Muscle layer of duodenum (tissue), 2 donors: Measurements from ENCODE around the gene SHROOM3.
A peak's percentile ranks its signal among the peaks of the same experiment; 100 is the strongest.

Source experiments
- H3K27ac ChIP-seq: one replicate; pipeline ENCODE4 v1.7.0; 2013; ENCODE audit warnings: mild to moderate bottlenecking, low read length
- H3K27me3 ChIP-seq: one replicate; pipeline ENCODE4 v1.7.0; 2013; ENCODE audit warnings: low read depth, mild to moderate bottlenecking, control low read depth, low read length
- H3K36me3 ChIP-seq, 2 donors: one replicate each; pipeline ENCODE4 v1.7.0; 2013; ENCODE audit warnings: low read length in 2 of 2, control low read depth in 1 of 2, mild to moderate bottlenecking in 1 of 2; ENCODE audit not compliant: insufficient read depth in 2 of 2, control insufficient read depth in 1 of 2
- H3K4me1 ChIP-seq, 2 donors: one replicate each; pipeline ENCODE4 v1.7.0; 2013; ENCODE audit warnings: low read length in 2 of 2, mild to moderate bottlenecking in 2 of 2, control low read depth in 1 of 2, moderate library complexity in 1 of 2; ENCODE audit not compliant: insufficient read depth in 2 of 2, control insufficient read depth in 1 of 2
- H3K4me3 ChIP-seq, 2 donors: one replicate each; pipeline ENCODE4 v1.7.0; 2013; ENCODE audit warnings: low read length in 2 of 2, low read depth in 1 of 2, mild to moderate bottlenecking in 1 of 2
- H3K9me3 ChIP-seq, 2 donors: one replicate each; pipeline ENCODE4 v1.7.0; 2013; ENCODE audit warnings: low read length in 2 of 2, control low read depth in 1 of 2, mild to moderate bottlenecking in 1 of 2; ENCODE audit not compliant: control insufficient read depth in 1 of 2
- donor health status: healthy.

The SHROOM3 gene

GRCh38 chr4:76802236-76803021 is 367.4 kb downstream of the SHROOM3 start:
- peak overlapping the region in 1 of 2 donors; percentile 21 for H3K4me3 ChIP-seq
- H3K9me3 ChIP-seq = peaks cover 0 to 2% of the 10 kb centered on the region in 2 donors
- no peaks in the 10 kb centered on the region for H3K27me3 ChIP-seq
- H3K36me3 ChIP-seq = no peaks in the 10 kb centered on the region
- H3K27ac ChIP-seq = peak overlapping the region; percentile 30
- H3K4me1 ChIP-seq = peaks cover 4 to 11% of the 10 kb centered on the region in 2 donors

GRCh38 chr4:76803522-76803921 is 368.5 kb downstream of the SHROOM3 start:
- Histone ChIP-seq H3K9me3 (peaks cover 0 to 3% of the 10 kb centered on the region in 2 donors), H3K36me3 (no peaks in the 10 kb centered on the region), H3K4me1 (peaks cover 4 to 11% of the 10 kb centered on the region in 2 donors), H3K27me3 (no peaks in the 10 kb centered on the region), H3K4me3 (no peak overlapping the region), H3K27ac (no peak overlapping the region)

DNA sequence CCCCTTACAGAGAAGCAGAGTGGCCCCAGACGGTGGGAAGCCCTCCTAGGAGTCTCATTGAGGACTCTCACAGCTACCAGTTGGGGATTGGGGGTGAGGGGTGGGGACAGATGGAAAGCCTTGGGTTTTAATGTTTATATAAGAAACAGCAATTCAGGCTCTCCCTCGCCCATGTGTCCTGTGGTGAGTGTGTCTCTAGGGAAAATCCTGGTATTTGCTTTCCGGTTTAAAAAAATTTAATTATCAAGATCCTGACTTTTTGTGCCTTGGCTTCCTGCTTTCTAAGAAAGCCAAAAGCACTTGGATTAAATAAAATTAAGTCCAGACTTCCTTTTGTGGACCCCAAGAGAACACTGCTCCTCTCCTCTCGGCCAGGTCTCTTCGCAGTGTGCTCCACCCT is 369.1 kb downstream of the SHROOM3 start:
- no peak overlapping the region for H3K27ac ChIP-seq
- H3K4me3 ChIP-seq = no peak overlapping the region

DNA sequence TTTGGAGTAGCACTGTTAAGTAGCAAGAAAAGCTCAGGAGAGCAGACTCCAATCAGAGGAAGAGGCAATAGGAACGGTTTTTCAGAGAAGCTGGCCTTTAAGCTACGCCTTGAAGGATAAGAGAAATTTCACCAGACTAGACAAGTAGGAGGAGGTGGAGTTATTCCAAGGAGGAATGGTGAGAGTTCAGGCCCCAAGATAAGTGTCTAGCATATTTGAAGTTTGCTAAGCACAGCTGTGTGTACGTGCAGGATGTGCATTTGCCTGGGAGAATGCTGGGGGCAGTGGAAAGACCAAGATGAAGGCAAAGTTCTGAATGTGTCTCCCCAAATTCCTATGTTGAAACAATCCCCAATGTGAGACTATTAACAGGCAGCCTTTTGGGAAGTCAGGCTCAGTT is 371.3 kb downstream of the SHROOM3 start:
- H3K36me3 ChIP-seq = no peaks in the 10 kb centered on the region
- peaks cover 0 to 3% of the 10 kb centered on the region in 2 donors for H3K9me3 ChIP-seq
- peaks cover 4 to 11% of the 10 kb centered on the region in 2 donors for H3K4me1 ChIP-seq
- no peaks in the 10 kb centered on the region for H3K27me3 ChIP-seq
- H3K27ac ChIP-seq = no peak overlapping the region
- H3K4me3 ChIP-seq = no peak overlapping the region

More for the DNA sequence above, 369.1 kb downstream of the SHROOM3 start:
- H3K9me3 ChIP-seq = peaks cover 0 to 3% of the 10 kb centered on the region in 2 donors
- no peaks in the 10 kb centered on the region for H3K27me3 ChIP-seq
- H3K4me1 ChIP-seq = peaks cover 4 to 11% of the 10 kb centered on the region in 2 donors
- H3K36me3 ChIP-seq = no peaks in the 10 kb centered on the region

- Histone ChIP-seq H3K27me3 (no peaks in the 10 kb centered on the region), H3K27ac (no peak overlapping the region)
Measured at GRCh38 chr4:76806757-76807156, 371.7 kb downstream of the SHROOM3 start.

DNA sequence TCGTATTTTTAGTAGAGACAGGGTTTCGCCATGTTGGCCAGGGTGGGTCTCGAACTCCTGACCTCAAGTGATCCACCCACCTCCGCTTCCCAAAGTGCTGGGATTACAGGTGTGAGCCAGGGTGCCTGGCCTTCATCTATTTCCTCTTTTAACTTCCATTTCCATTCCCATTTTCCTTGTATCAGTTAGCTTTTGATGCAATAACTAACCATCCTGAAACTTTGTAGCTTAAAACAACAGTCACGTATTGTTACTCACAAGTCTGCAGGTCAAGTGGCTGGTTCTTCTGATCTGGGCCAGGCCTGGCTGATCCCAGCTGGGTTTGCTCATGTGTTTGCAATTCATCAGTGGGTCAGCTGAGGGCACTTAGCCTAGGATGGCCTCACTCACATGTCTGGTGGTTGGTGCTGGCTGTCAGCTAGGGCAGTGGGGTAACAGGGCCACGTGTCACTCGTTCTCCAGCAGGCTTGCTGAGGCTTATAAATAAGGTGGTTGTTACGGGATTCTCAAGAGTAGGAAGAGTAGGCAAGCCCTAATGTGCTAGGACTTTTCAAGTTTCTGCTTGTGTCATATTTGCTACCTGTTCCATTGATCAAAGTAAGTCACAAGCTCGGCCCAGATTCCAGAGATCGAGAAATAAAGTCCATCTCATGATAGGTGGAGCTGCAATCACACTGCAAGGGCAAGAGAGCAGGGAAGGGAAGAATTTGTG is 374.7 kb downstream of the SHROOM3 start:
- Histone ChIP-seq H3K4me3 (no peak overlapping the region), H3K36me3 (no peaks in the 10 kb centered on the region), H3K27ac (no peak overlapping the region), H3K27me3 (no peaks in the 10 kb centered on the region), H3K9me3 (peaks cover 0 to 3% of the 10 kb centered on the region in 2 donors), H3K4me1 (no peaks in the 10 kb centered on the region)

More at GRCh38 chr4:76806757-76807156, 371.7 kb downstream of the SHROOM3 start:
- Histone ChIP-seq H3K9me3 (peaks cover 0 to 3% of the 10 kb centered on the region in 2 donors), H3K4me1 (peaks cover 4 to 11% of the 10 kb centered on the region in 2 donors), H3K36me3 (no peaks in the 10 kb centered on the region), H3K4me3 (no peak overlapping the region)

DNA sequence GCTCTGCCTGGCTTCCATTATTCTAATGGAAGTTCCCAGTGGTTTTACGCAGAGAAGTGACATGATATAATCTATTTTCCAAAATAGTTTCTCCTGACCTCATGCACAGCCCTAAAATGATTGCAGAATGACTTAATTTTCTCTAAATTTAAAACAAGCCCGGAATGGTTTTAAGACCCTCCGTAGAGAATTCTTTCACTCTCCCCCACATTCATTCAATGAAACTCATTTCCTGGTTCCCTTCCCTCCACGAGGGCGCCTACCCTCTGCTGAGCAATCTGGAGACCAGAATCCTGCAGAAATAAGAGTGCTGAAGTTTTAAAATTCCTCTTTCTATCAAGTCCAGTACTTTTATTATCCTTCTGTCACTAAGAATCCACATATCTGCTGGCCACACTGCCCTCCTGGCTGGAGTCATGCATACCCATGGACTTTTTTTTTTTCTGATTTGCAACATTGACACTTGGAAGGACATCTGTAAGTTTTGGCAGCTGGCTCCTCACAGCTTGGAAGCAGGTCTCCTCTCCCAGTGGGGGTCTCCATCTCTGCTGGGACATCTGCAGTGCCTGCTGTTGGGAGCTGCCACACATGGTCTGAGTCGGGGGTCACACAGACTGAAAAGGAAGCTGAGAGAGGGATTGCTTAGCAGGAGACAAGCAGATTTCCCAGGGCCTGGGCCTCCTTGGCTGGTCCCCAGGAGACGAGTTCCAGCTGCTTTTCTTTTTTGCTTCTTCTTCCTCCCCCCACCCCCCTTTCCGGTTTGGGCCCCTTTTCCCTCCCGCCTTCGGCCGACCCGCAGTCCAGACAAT is 376.8 kb downstream of the SHROOM3 start:
- Histone ChIP-seq H3K4me1 (no peaks in the 10 kb centered on the region), H3K9me3 (peaks cover 2 to 3% of the 10 kb centered on the region in 2 donors), H3K36me3 (no peaks in the 10 kb centered on the region), H3K27me3 (no peaks in the 10 kb centered on the region), H3K4me3 (no peak overlapping the region), H3K27ac (peak overlapping the region; percentile 8)

DNA sequence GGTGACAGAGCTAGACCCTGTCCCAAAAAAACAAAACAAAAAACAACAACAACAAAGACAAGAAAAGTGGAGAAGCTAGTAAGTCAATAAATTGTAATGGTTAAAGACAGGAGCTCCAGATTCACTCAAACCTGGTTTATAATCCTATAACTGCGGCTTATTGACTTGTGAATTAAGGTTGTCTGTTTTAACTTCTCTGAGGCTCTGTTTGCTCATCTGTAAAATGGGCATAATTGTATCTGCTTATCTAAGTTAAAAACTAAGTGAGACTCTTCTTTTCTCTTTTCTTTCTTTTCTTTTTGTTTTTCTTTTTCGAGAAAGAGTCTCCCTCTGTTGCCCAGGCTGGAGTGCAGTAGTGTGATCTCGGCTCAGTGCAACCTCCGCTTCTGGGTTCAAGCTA is 378.0 kb downstream of the SHROOM3 start:
- H3K4me1 ChIP-seq = no peaks in the 10 kb centered on the region
- H3K4me3 ChIP-seq = no peak overlapping the region
- H3K9me3 ChIP-seq = peaks cover 0 to 2% of the 10 kb centered on the region in 2 donors
- H3K27me3 ChIP-seq = no peaks in the 10 kb centered on the region
- H3K36me3 ChIP-seq = no peaks in the 10 kb centered on the region
- H3K27ac ChIP-seq = no peak overlapping the region

- H3K9me3 ChIP-seq = peaks cover 0 to 2% of the 10 kb centered on the region in 2 donors
- no peak overlapping the region for H3K4me3 ChIP-seq
- no peaks in the 10 kb centered on the region for H3K27me3 ChIP-seq
- H3K4me1 ChIP-seq = no peaks in the 10 kb centered on the region
- H3K27ac ChIP-seq = no peak overlapping the region
- H3K36me3 ChIP-seq = no peaks in the 10 kb centered on the region
Measured at GRCh38 chr4:76821641-76822040, 386.6 kb downstream of the SHROOM3 start.

DNA sequence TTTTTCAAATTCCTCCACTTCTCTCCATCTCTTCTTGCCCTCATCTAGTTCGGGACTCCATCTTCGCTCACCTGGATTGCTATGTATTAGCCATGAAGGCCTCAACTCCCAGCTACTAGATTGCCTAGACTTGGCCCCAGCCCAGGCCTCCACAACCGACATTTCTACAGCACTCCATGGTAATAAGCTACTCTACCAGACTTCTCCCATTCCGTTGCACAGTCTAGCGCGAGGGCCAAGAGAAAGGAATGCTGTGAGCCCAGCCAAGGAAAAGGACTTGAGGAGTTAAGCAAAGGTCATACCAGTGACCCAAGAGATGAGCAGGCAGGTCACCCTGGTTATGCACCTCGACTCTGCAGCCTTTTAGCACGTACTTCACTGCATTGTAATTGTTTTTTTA is 387.3 kb downstream of the SHROOM3 start:
- Histone ChIP-seq H3K4me3 (no peak overlapping the region), H3K9me3 (peaks cover 0 to 2% of the 10 kb centered on the region in 2 donors), H3K36me3 (no peaks in the 10 kb centered on the region), H3K4me1 (no peaks in the 10 kb centered on the region), H3K27me3 (no peaks in the 10 kb centered on the region), H3K27ac (no peak overlapping the region)

DNA sequence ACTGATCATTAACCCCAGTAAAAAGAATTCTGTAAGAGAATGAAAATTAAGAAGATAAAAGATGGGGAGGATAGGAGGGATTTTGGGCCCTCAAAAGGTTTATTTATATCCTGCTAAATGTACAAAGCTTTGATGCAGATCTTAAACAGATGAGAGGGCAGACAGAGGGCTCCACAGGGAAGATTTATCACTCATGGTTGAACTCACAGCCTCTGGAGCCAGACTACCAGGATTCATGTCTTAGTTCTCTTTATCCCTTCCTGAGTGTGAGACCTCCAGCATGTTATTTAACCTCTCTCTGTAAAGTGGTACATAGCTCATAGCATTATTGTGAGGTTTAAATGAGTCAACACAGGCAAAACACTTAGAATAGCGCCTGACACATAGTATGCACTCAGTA is 388.5 kb downstream of the SHROOM3 start:
- Histone ChIP-seq H3K4me3 (no peak overlapping the region), H3K9me3 (peaks cover 0 to 2% of the 10 kb centered on the region in 2 donors), H3K27ac (no peak overlapping the region), H3K4me1 (no peaks in the 10 kb centered on the region), H3K27me3 (no peaks in the 10 kb centered on the region), H3K36me3 (no peaks in the 10 kb centered on the region)
